A549 (cell line): ENCODE results near the gene NECAB3.

ENCODE experiments used
- ATOH8 ChIP-seq: fragments of 250-450 bp; sonication (Bioruptor Pico); IDR thresholded peaks from 2 replicates; pipeline ENCODE4 v1.5.0; 2020; ENCODE audit warnings: low read depth, mild to moderate bottlenecking, moderate library complexity
- BCL3 ChIP-seq: fragments of >200 bp; sonication (Bioruptor Twin); formaldehyde crosslinking; IDR thresholded peaks from 3 replicates; pipeline ENCODE4 v1.6.1; 2016
- CTCF ChIP-seq: fragments of >200 bp; sonication (Bioruptor Twin); formaldehyde crosslinking; IDR thresholded peaks from 3 replicates; pipeline ENCODE4 v1.5.1; 2016
- EHF ChIP-seq: fragments of 250-450 bp; sonication (Bioruptor Pico); IDR thresholded peaks from 2 replicates; pipeline ENCODE4 v1.5.0; 2020; ENCODE audit warnings: mild to moderate bottlenecking
- JUN ChIP-seq, 2 experiments: fragments of >200 bp; sonication (Bioruptor Twin); formaldehyde crosslinking; IDR thresholded peaks; 2 replicates in 1 of 2; 3 replicates in 1 of 2; pipeline ENCODE4 v1.6.1; 2016 to 2017
- MAX ChIP-seq: IDR thresholded peaks from 2 replicates; pipeline ENCODE4 v1.6.1; 2012
- NFE2L2 ChIP-seq: fragments of 150-350 bp; conservative IDR thresholded peaks from 2 replicates; pipeline ENCODE4 v1.6.1; 2014; ENCODE audit warnings: low read length
- POLR2A ChIP-seq: IDR thresholded peaks from 2 replicates; pipeline ENCODE4 v1.6.1; 2012; ENCODE audit warnings: mild to moderate bottlenecking, low read length
- RAD21 ChIP-seq, 2 experiments: fragments of >200 bp in 1 of 2; sonication (Bioruptor Twin) in 1 of 2; formaldehyde crosslinking in 1 of 2; IDR thresholded peaks in 1 of 2; conservative IDR thresholded peaks in 1 of 2; 2 replicates in 1 of 2; 3 replicates in 1 of 2; pipeline ENCODE4 v1.6.1; 2012 to 2018; ENCODE audit warnings: inconsistent platforms in 1 of 2
- RFX5 ChIP-seq: fragments of 450-650 bp; IDR thresholded peaks from 2 replicates; pipeline ENCODE4 v1.7.1; 2014; ENCODE audit warnings: antibody characterized with exemption, mild to moderate bottlenecking, moderate library complexity
- TFCP2L1 ChIP-seq: fragments of 250-450 bp; sonication (Bioruptor Pico); IDR thresholded peaks from 2 replicates; pipeline ENCODE4 v1.5.0; 2021; ENCODE audit warnings: mild to moderate bottlenecking
- USF2 ChIP-seq: fragments of 450-650 bp; IDR thresholded peaks from 2 replicates; pipeline ENCODE4 v1.6.1; 2014; ENCODE audit warnings: antibody characterized with exemption

- TF ChIP-seq CTCF: no peak
- no peak for TF ChIP-seq EHF (CRISPR knock-in tag)
- no peak for TF ChIP-seq POLR2A
- no peak for TF ChIP-seq TFCP2L1 (CRISPR knock-in tag)
- TF ChIP-seq RAD21 (conservative IDR thresholded peaks at IDR 0.05 in 1 of 2, IDR thresholded peaks at IDR 0.05 in 1 of 2): no peak
- no peak for TF ChIP-seq RFX5
- no peak for TF ChIP-seq NFE2L2
- TF ChIP-seq ATOH8: no peak
- no peak for TF ChIP-seq BCL3
- no peak for TF ChIP-seq MAX
- no peak for TF ChIP-seq USF2
- TF ChIP-seq JUN (IDR thresholded peaks at IDR 0.05): no peak
Measured at GRCh38 chr20:33658929-33659328, 15.3 kb downstream of the NECAB3 start.
